Tibial nerve (tissue), 4 donors: ENCODE data around the gene FLACC1. TPM values are rescaled to one million over a fixed set of nuclear protein-coding genes. Genes with fewer than 3 reads are reported as not detected.

Experiments used
- DNase-seq, 2 donors: peaks; one replicate each; pipeline ENCODE4 v3.0.0-alpha.2; 2019; ENCODE audit warnings: low spot score in 2 of 2
- H3K27ac ChIP-seq, 4 donors: fragments of 200-600 bp; sonication (generic) in 3 of 4; one replicate each; pipeline ENCODE4 v1.5.1; 2017 to 2019; ENCODE audit warnings: mild to moderate bottlenecking in 1 of 4
- H3K27me3 ChIP-seq, 2 donors: fragments of 200-600 bp; sonication (generic) in 1 of 2; one replicate each; pipeline versions ENCODE4 v1.5.1 to v1.6.0; 2017 to 2019
- H3K36me3 ChIP-seq, 3 donors: fragments of 200-600 bp; sonication (generic); one replicate each; pipeline ENCODE4 v1.5.1; 2018 to 2019
- H3K4me1 ChIP-seq, 4 donors: fragments of 200-600 bp; sonication (generic) in 3 of 4; one replicate each; pipeline ENCODE4 v1.5.1; 2017 to 2019
- H3K4me3 ChIP-seq, 4 donors: fragments of 200-600 bp; sonication (generic) in 3 of 4; one replicate each; pipeline ENCODE4 v1.5.1; 2017 to 2019; ENCODE audit warnings: mild to moderate bottlenecking in 1 of 4, moderate library complexity in 1 of 4
- H3K9me3 ChIP-seq, 4 donors: fragments of 200-600 bp; sonication (generic) in 3 of 4; one replicate each; pipeline ENCODE4 v1.5.1; 2017 to 2019
- EP300 ChIP-seq, 2 donors: sonication (generic); formaldehyde crosslinking; IDR thresholded peaks; one replicate each; pipeline ENCODE4 v1.6.1; 2017; ENCODE audit warnings: antibody characterized with exemption in 2 of 2, mild to moderate bottlenecking in 1 of 2
- POLR2A ChIP-seq, 2 donors: fragments of 450-650 bp; IDR thresholded peaks; one replicate each; pipeline ENCODE4 v1.6.1; 2017; ENCODE audit warnings: antibody characterized with exemption in 2 of 2, mild to moderate bottlenecking in 2 of 2, moderate library complexity in 2 of 2
- WGBS, 2 donors: methylation state at CpG; one replicate each; pipeline ENCODE4 v1.1.5; 2018; 5-methylcytosine and 5-hydroxymethylcytosine counted together
- total RNA-seq, 4 donors: library from RNA; depleted of rRNA; stranded (reverse); fragments of >200 nt; gene quantifications; one replicate each; pipeline ENCODE4 v1.1.0, GENCODE V29; 2016
- TF ChIP-seq, protein P1 (sequence below), 5 experiments: fragments of 200-600 bp in 3 of 5; fragments of 450-650 bp in 2 of 5; sonication (generic) in 3 of 5; IDR thresholded peaks; one replicate each; pipeline ENCODE4 v1.5.1; 2016 to 2019; ENCODE audit warnings: antibody characterized with exemption in 5 of 5, mild to moderate bottlenecking in 3 of 5, moderate library complexity in 2 of 5

Gene FLACC1
- total RNA-seq, 4 donors from 2014 or later, result 0.66 to 2.1 (median 1.1) TPM

DNA sequence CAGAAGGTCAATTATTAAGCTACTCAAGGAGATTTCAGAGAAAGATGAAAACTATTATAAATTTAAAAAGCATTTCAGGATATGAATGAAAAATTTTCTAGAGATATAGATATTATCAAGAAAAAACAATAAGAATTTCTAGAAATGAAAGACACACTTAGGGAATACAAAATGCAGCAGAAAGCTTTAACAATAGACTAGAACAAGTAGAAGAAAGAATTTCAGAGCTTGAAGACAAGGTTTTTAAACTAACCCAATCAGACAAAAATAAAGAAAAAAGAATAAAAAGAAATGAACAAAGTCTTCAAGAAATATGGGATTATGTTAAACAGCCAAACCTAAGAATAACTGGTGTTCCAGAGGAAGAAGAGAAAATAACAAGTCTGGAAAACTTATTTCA lies 34.4 kb downstream of the FLACC1 start:
- H3K4me1 ChIP-seq, result no peaks in the 10 kb centered on the region
- TF ChIP-seq POLR2A (IDR thresholded peaks at IDR 0.05) (no peak), EP300 (IDR thresholded peaks at IDR 0.05) (no peak)
- TF ChIP-seq, protein P1, sequence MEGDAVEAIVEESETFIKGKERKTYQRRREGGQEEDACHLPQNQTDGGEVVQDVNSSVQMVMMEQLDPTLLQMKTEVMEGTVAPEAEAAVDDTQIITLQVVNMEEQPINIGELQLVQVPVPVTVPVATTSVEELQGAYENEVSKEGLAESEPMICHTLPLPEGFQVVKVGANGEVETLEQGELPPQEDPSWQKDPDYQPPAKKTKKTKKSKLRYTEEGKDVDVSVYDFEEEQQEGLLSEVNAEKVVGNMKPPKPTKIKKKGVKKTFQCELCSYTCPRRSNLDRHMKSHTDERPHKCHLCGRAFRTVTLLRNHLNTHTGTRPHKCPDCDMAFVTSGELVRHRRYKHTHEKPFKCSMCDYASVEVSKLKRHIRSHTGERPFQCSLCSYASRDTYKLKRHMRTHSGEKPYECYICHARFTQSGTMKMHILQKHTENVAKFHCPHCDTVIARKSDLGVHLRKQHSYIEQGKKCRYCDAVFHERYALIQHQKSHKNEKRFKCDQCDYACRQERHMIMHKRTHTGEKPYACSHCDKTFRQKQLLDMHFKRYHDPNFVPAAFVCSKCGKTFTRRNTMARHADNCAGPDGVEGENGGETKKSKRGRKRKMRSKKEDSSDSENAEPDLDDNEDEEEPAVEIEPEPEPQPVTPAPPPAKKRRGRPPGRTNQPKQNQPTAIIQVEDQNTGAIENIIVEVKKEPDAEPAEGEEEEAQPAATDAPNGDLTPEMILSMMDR (IDR thresholded peaks at IDR 0.05), result no peak
- H3K9me3 ChIP-seq, result peaks cover 0 to 63% (median 13%) of the 10 kb centered on the region in 4 donors
- no peak overlapping the region for H3K27ac ChIP-seq
- no peak for DNase-seq
- H3K4me3 ChIP-seq, result no peak overlapping the region
- H3K36me3 ChIP-seq, result peaks cover 0 to 19% (median 2%) of the 10 kb centered on the region in 3 donors
- no peaks in the 10 kb centered on the region for H3K27me3 ChIP-seq

DNA sequence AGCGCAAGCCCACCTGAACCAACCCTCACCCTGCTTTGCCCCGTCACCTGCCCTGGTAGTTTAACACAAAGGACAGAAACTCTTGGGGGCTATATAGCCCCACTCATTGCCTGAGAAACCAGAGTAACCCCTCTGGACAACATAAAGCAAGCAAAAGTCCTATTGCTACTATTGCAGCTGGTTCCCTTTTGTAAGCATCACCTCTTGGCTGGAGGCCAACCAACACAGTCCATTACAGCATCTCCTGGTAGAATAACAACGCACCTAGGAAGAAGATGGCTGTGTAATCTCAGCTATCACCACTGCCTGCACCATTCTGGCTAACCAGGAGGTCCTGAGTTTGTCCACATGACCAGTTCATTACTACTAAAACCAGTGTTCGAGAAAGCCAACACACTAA lies 36.4 kb downstream of the FLACC1 start:
- H3K4me3 ChIP-seq, result no peak overlapping the region
- no peaks in the 10 kb centered on the region for H3K4me1 ChIP-seq
- no peak for DNase-seq
- no peaks in the 10 kb centered on the region for H3K27me3 ChIP-seq
- H3K27ac ChIP-seq, result no peak overlapping the region
- H3K36me3 ChIP-seq, result peaks cover 0 to 19% (median 2%) of the 10 kb centered on the region in 3 donors
- WGBS, 2 donors, result 86 to 91% methylated on average over 4 of the region's 4 CpGs
- TF ChIP-seq, protein P1 (IDR thresholded peaks at IDR 0.05), result no peak
- no peak for TF ChIP-seq EP300 (IDR thresholded peaks at IDR 0.05)
- TF ChIP-seq POLR2A (IDR thresholded peaks at IDR 0.05), result no peak
- H3K9me3 ChIP-seq, result peaks cover 0 to 48% (median 9%) of the 10 kb centered on the region in 4 donors

DNA sequence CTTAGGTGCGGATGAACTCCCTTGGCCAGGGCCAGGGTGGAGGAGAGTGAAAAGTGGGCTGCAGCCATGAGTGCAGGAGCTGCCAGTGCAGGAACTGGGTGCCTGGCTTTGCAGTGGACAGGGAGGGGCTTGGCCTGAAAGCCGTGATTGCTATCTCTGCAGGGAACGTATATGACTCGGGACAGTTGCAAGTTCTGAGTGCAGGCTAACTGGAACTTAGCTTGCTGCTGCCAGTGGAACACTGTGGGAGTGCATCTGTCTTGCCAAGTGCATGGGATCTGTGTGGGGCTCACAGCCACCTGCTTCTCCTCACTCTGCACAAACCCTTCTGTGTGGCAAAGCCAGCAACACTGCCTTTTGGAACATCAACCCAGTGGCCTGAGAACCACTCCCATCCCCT lies 36.9 kb downstream of the FLACC1 start:
- Histone ChIP-seq H3K4me3 (no peak overlapping the region), H3K9me3 (peaks cover 0 to 46% (median 9%) of the 10 kb centered on the region in 4 donors), H3K36me3 (peaks cover 0 to 19% (median 2%) of the 10 kb centered on the region in 3 donors), H3K27me3 (no peaks in the 10 kb centered on the region), H3K27ac (no peak overlapping the region), H3K4me1 (no peaks in the 10 kb centered on the region)
- TF ChIP-seq, protein P1 (IDR thresholded peaks at IDR 0.05), result no peak
- TF ChIP-seq EP300 (IDR thresholded peaks at IDR 0.05), result no peak
- TF ChIP-seq POLR2A (IDR thresholded peaks at IDR 0.05), result no peak
- 75 to 88% methylated on average over 3 to 4 of the region's 4 CpGs for WGBS, 2 donors
- no peak for DNase-seq

DNA sequence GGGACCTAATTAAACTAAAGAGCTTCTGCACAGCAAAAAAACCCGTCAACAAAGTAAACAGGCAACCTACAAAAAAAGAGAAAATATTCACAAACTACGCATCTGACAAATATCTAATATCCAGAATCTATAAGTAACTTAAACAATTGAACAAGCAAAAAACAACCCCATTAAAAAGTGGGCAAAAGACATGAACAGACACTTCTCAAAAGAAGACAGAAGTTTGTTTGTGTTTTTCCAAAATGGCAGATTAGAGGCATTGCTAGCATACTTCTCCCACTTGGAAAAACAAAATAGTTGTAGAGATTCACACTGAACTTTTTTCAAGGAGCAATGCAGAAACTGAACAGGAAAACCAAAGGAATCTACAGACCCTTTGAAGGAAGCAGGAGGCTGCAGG lies 37.6 kb downstream of the FLACC1 start:
- WGBS, 2 donors, result 36 to 50% methylated on average over 2 of the region's 2 CpGs
- peaks cover 0 to 43% (median 11%) of the 10 kb centered on the region in 4 donors for H3K9me3 ChIP-seq
- no peak for DNase-seq
- H3K27me3 ChIP-seq, result no peaks in the 10 kb centered on the region
- H3K27ac ChIP-seq, result no peak overlapping the region
- H3K4me3 ChIP-seq, result no peak overlapping the region
- H3K4me1 ChIP-seq, result no peaks in the 10 kb centered on the region
- peaks cover 0 to 19% (median 2%) of the 10 kb centered on the region in 3 donors for H3K36me3 ChIP-seq
- TF ChIP-seq EP300 (IDR thresholded peaks at IDR 0.05) (no peak), POLR2A (IDR thresholded peaks at IDR 0.05) (no peak)
- TF ChIP-seq, protein P1 (IDR thresholded peaks at IDR 0.05), result no peak

DNA sequence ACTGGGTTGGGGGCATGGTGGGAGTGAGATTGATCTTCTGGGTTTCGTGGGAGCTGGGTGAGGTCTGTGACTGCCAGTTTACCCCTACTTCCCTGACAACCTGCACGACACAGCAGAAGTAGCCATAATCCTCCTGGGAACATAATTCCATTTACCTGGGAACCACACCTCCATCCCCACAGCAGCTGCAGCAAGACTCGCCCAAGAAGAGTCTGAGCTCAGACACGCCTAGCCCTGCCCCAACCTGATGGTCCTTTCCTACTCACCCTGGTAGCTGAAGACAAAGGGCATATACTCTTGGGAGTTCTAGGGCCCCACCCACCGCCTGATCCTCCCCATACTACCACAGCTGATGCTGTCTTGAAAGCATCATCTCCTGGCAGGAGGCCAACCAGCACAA lies 43.8 kb downstream of the FLACC1 start:
- H3K27me3 ChIP-seq, result no peaks in the 10 kb centered on the region
- no peak for DNase-seq
- WGBS, 2 donors, result 74 to 83% methylated on average over 4 to 5 of the region's 5 CpGs
- peaks cover 0 to 21% (median 0%) of the 10 kb centered on the region in 3 donors for H3K36me3 ChIP-seq
- no peak overlapping the region for H3K4me3 ChIP-seq
- TF ChIP-seq EP300 (IDR thresholded peaks at IDR 0.05) (no peak), POLR2A (IDR thresholded peaks at IDR 0.05) (no peak)
- TF ChIP-seq, protein P1 (IDR thresholded peaks at IDR 0.05), result no peak
- H3K9me3 ChIP-seq, result peaks cover 0 to 14% (median 4%) of the 10 kb centered on the region in 4 donors
- H3K4me1 ChIP-seq, result no peaks in the 10 kb centered on the region
- no peak overlapping the region for H3K27ac ChIP-seq
